K562 (cell line): ENCODE data around the gene TJP2. TPM values are rescaled to one million over a fixed set of nuclear protein-coding genes. Genes with fewer than 3 reads are reported as not detected.

Experiments
- CHD1 ChIP-seq: fragments of 200-600 bp; sonication (generic); IDR thresholded peaks from one replicate; pipeline ENCODE4 v1.6.1; 2012; ENCODE audit warnings: mild to moderate bottlenecking, moderate library complexity, low read length, inconsistent platforms
- CTBP1 ChIP-seq: fragments of 450-650 bp; IDR thresholded peaks from 2 replicates; pipeline ENCODE4 v1.6.1; 2016; ENCODE audit warnings: borderline replicate concordance
- ETV5 ChIP-seq: sonication (generic); formaldehyde crosslinking; IDR thresholded peaks from 2 replicates; pipeline ENCODE4 v1.4.0; 2020; ENCODE audit warnings: low read depth, mild to moderate bottlenecking, missing genetic modification reagents
- GABPA ChIP-seq: fragments of 200-800 bp; sonication (Bioruptor generic); conservative IDR thresholded peaks from 2 replicates; pipeline ENCODE4 v1.6.1; 2016; ENCODE audit warnings: low read depth, missing genetic modification characterization, missing compliant biosample characterization
- GABPB1 ChIP-seq: sonication (generic); formaldehyde crosslinking; IDR thresholded peaks from 2 replicates; pipeline ENCODE4 v1.8.0; 2022; ENCODE audit warnings: mild to moderate bottlenecking, missing genetic modification reagents
- JUND ChIP-seq, 2 experiments: IDR thresholded peaks; 2 replicates in 1 of 2; 3 replicates in 1 of 2; pipeline ENCODE4 v1.6.1; 2011; ENCODE audit warnings: borderline replicate concordance in 2 of 2, low read depth in 2 of 2, low read length in 2 of 2, improper control_type of control experiment in 1 of 2, missing biosample characterization in 1 of 2, missing genetic modification characterization in 1 of 2, missing genetic modification reagents in 1 of 2
- PKNOX1 ChIP-seq: fragments of 450-650 bp; IDR thresholded peaks from 2 replicates; pipeline ENCODE4 v1.6.1; 2016
- RAD21 ChIP-seq, 2 experiments: fragments of 250-450 bp in 1 of 2; fragments of 450-650 bp in 1 of 2; sonication (Bioruptor Pico) in 1 of 2; formaldehyde crosslinking in 1 of 2; IDR thresholded peaks in 1 of 2; conservative IDR thresholded peaks in 1 of 2; 2 replicates each; pipeline versions ENCODE4 v1.4.0 to v1.8.0; 2020 to 2022; ENCODE audit warnings: mild to moderate bottlenecking in 2 of 2, moderate library complexity in 1 of 2
- SMAD2 ChIP-seq: fragments of 150-350 bp; IDR thresholded peaks from 2 replicates; pipeline ENCODE4 v1.6.1; 2014; ENCODE audit warnings: low read depth, mild to moderate bottlenecking, low read length
- SMC3 ChIP-seq: conservative IDR thresholded peaks from 2 replicates; pipeline ENCODE4 v1.6.1; 2011; ENCODE audit warnings: low read depth, low read length, improper control_type of control experiment; ENCODE audit not compliant: insufficient read depth
- TCFL5 ChIP-seq: fragments of 250-450 bp; sonication (Bioruptor Pico); conservative IDR thresholded peaks from 2 replicates; pipeline ENCODE4 v1.6.1; 2021; ENCODE audit warnings: mild to moderate bottlenecking, moderate library complexity, matching md5 sums
- YY1 ChIP-seq, 3 experiments: IDR thresholded peaks; 2 replicates each; pipeline ENCODE4 v1.6.1; 2011; ENCODE audit warnings: low read length in 2 of 3, mild to moderate bottlenecking in 2 of 3, moderate library complexity in 2 of 3, borderline replicate concordance in 1 of 3, control low read depth in 1 of 3, low read depth in 1 of 3; ENCODE audit not compliant: insufficient read depth in 3 of 3, insufficient replicate concordance in 2 of 3, control insufficient read depth in 1 of 3, insufficient read length in 1 of 3; ENCODE audit errors: extremely low read depth in 1 of 3
- ZNF449 ChIP-seq: fragments of 250-450 bp; sonication (Bioruptor Pico); IDR thresholded peaks from 2 replicates; pipeline ENCODE4 v1.8.0; 2022; ENCODE audit warnings: moderate library complexity, mild to moderate bottlenecking, inconsistent platforms
- ZNF695 ChIP-seq: fragments of 450-650 bp; formaldehyde crosslinking; IDR thresholded peaks from 2 replicates; pipeline ENCODE4 v1.4.0; 2020; ENCODE audit warnings: mild to moderate bottlenecking, moderate library complexity
- ZNF717 ChIP-seq: fragments of 250-450 bp; sonication (Bioruptor Pico); IDR thresholded peaks from 2 replicates; pipeline ENCODE4 v1.5.0; 2021
- ZNF77 ChIP-seq: fragments of 250-450 bp; sonication (Bioruptor Pico); IDR thresholded peaks from 2 replicates; pipeline ENCODE4 v1.5.0; 2020
- polyA plus RNA-seq, 8 experiments: library from polyadenylated mRNA; depleted of rRNA in 4 of 8; stranded (reverse) in 5 of 8; unstranded in 3 of 8; fragments of >200 nt; fragmentation: Nextera tagmentation in 2 of 8; fragmentation: Illumina TruSeq in 1 of 8; extraction: Ambion mirVana in 2 of 8; extraction: Trizol in 1 of 8; gene quantifications; 2 replicates each; pipeline versions ENCODE4 v1.2.1 to v1.2.3, GENCODE V29; 2011 to 2014; ENCODE audit warnings: inconsistent platforms in 1 of 8, missing spikeins in 1 of 8
- total RNA-seq, 7 experiments: library from RNA; depleted of rRNA in 6 of 7; stranded (reverse); fragments of >200 nt in 6 of 7; fragmentation: Illumina TruSeq in 2 of 7; extraction: Trizol in 2 of 7; gene quantifications; 2 replicates each; pipeline versions ENCODE4 v1.2.1 to v1.2.3, GENCODE V29; 2011 to 2021; ENCODE audit warnings: low replicate concordance in 1 of 7
- TF ChIP-seq, protein P1 (sequence below): fragments of 250-450 bp; sonication (Bioruptor Pico); IDR thresholded peaks from 2 replicates; pipeline ENCODE4 v1.5.0; 2020; ENCODE audit warnings: mild to moderate bottlenecking, borderline replicate concordance
- TF ChIP-seq, protein P2 (sequence below): fragments of 150-350 bp; conservative IDR thresholded peaks from 2 replicates; pipeline ENCODE4 v1.6.1; 2014; ENCODE audit warnings: low read length

The TJP2 gene
- total and polyA plus RNA-seq, 9 of the 15 experiments (the other 6 are each of a cell fraction or from before 2014, with no cell fraction given) = 4.0 to 24.1 (median 16.8) TPM

DNA sequence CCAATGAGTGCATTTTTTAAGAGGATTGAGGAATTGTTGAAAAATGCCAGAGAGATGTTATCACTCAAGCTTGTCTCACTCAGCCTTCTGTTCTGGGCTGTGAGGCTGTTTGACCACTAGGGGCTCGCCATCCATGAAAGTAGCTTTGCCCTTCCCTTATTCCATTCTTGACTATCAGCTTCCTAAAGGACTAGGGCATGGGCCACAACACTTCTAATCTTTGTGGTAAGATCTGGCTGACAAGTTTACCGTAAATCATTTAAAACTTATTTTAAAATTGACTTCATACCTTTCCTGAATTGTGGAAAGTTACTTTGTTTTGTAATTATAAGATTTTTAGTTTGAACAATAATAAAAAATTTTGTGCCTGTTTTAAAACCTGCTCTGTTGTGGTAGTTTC, 49.5 kb downstream of the TJP2 start (continued):
- TF ChIP-seq ZNF695 (CRISPR knock-in tag) = no peak
- TF ChIP-seq RAD21 (CRISPR knock-in tag; conservative IDR thresholded peaks at IDR 0.05 in 1 of 2, IDR thresholded peaks at IDR 0.05 in 1 of 2) = peak; percentile 33 to 48
- TF ChIP-seq JUND (IDR thresholded peaks at IDR 0.05; ENCODE audit: borderline replicate concordance, low read depth, low read length) = peak; percentile 55; the same call in 1 of the 2 replicates
- no peak; the same call in 2 of the 3 replicates for TF ChIP-seq JUND (tag; IDR thresholded peaks at IDR 0.05; ENCODE audit: borderline replicate concordance, low read depth, low read length)
- no peak for TF ChIP-seq ETV5 (CRISPR knock-in tag)
- TF ChIP-seq ZNF449 (CRISPR knock-in tag) = no peak
- peak; percentile 59 for TF ChIP-seq CTBP1
- TF ChIP-seq SMC3 = 0 out of 2 replicates have a peak, but pooled peaks have one; percentile 16
- no peak for TF ChIP-seq GABPB1 (CRISPR knock-in tag)
- no peak for TF ChIP-seq GABPA (tag)
- TF ChIP-seq TCFL5 (CRISPR knock-in tag) = no peak
- no peak for TF ChIP-seq YY1 (IDR thresholded peaks at IDR 0.05; ENCODE audit: borderline replicate concordance in 1 of 3, control insufficient read depth in 1 of 3, extremely low read depth in 1 of 3, insufficient read depth in 3 of 3, insufficient read length in 1 of 3, insufficient replicate concordance in 2 of 3, low read depth in 1 of 3, low read length in 2 of 3)
- TF ChIP-seq CHD1 = no peak
- TF ChIP-seq ZNF77 (CRISPR knock-in tag) = no peak
- no peak for TF ChIP-seq SMAD2
- TF ChIP-seq, protein P1, sequence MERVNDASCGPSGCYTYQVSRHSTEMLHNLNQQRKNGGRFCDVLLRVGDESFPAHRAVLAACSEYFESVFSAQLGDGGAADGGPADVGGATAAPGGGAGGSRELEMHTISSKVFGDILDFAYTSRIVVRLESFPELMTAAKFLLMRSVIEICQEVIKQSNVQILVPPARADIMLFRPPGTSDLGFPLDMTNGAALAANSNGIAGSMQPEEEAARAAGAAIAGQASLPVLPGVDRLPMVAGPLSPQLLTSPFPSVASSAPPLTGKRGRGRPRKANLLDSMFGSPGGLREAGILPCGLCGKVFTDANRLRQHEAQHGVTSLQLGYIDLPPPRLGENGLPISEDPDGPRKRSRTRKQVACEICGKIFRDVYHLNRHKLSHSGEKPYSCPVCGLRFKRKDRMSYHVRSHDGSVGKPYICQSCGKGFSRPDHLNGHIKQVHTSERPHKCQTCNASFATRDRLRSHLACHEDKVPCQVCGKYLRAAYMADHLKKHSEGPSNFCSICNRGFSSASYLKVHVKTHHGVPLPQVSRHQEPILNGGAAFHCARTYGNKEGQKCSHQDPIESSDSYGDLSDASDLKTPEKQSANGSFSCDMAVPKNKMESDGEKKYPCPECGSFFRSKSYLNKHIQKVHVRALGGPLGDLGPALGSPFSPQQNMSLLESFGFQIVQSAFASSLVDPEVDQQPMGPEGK (CRISPR knock-in tag) = no peak
- TF ChIP-seq ZNF717 (CRISPR knock-in tag) = no peak
- TF ChIP-seq PKNOX1 = peak; percentile 54
- TF ChIP-seq, protein P2, sequence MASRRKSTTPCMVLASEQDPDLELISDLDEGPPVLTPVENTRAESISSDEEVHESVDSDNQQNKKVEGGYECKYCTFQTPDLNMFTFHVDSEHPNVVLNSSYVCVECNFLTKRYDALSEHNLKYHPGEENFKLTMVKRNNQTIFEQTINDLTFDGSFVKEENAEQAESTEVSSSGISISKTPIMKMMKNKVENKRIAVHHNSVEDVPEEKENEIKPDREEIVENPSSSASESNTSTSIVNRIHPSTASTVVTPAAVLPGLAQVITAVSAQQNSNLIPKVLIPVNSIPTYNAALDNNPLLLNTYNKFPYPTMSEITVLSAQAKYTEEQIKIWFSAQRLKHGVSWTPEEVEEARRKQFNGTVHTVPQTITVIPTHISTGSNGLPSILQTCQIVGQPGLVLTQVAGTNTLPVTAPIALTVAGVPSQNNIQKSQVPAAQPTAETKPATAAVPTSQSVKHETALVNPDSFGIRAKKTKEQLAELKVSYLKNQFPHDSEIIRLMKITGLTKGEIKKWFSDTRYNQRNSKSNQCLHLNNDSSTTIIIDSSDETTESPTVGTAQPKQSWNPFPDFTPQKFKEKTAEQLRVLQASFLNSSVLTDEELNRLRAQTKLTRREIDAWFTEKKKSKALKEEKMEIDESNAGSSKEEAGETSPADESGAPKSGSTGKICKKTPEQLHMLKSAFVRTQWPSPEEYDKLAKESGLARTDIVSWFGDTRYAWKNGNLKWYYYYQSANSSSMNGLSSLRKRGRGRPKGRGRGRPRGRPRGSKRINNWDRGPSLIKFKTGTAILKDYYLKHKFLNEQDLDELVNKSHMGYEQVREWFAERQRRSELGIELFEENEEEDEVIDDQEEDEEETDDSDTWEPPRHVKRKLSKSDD = no peak
